ENCODE data around the gene MPP3. TPM values are rescaled to one million over a fixed set of nuclear protein-coding genes. Genes with fewer than 3 reads are reported as not detected.

Gene MPP3
- total and polyA plus RNA-seq, 2 donors (not counting 1 experiment from before 2014, with no cell fraction given): 0.16 TPM; not detected in 1

GRCh38 chr17:43827596-43827995, 5.3 kb downstream of the MPP3 start:
- no peak overlapping the region for H3K27ac ChIP-seq (ENCODE audit: low read length in 2 of 2)
- 87% methylated on average over 9 of the region's 9 CpGs for WGBS (ENCODE audit: insufficient coverage)
- CTCF ChIA-PET: interaction anchor here (1.3 kb wide), 1 partner anchor 62 kb away, joined by 3 read pairs; no protein-coding TSS in a partner anchor
- POLR2A ChIA-PET: no interaction called here
- Mint-ChIP-seq H3K4me1 (peaks cover 6% of the 10 kb centered on the region), H3K9me3 (ENCODE audit: insufficient read depth) (no peaks in the 10 kb centered on the region), H3K27ac (no peak overlapping the region), H3K4me3 (no peak overlapping the region), H3K27me3 (peaks cover 46% of the 10 kb centered on the region)
- H3K4me2 ChIP-seq (replicated peaks; ENCODE audit: low read depth, low read length, poor library complexity, severe bottlenecking): no peak overlapping the region
- H3K4me1 ChIP-seq (ENCODE audit: control insufficient read depth in 2 of 2, insufficient read depth in 2 of 2, low read length in 2 of 2): peaks cover 5 to 6% of the 10 kb centered on the region in 2 donors
- no peaks in the 10 kb centered on the region for H3K9me3 ChIP-seq (ENCODE audit: control extremely low read depth in 1 of 3, control insufficient read depth in 2 of 3, insufficient read depth in 1 of 3, low read length in 2 of 3)
- no peak overlapping the region for H3K9ac ChIP-seq (ENCODE audit: low read length)
- TF ChIP-seq, protein P1, sequence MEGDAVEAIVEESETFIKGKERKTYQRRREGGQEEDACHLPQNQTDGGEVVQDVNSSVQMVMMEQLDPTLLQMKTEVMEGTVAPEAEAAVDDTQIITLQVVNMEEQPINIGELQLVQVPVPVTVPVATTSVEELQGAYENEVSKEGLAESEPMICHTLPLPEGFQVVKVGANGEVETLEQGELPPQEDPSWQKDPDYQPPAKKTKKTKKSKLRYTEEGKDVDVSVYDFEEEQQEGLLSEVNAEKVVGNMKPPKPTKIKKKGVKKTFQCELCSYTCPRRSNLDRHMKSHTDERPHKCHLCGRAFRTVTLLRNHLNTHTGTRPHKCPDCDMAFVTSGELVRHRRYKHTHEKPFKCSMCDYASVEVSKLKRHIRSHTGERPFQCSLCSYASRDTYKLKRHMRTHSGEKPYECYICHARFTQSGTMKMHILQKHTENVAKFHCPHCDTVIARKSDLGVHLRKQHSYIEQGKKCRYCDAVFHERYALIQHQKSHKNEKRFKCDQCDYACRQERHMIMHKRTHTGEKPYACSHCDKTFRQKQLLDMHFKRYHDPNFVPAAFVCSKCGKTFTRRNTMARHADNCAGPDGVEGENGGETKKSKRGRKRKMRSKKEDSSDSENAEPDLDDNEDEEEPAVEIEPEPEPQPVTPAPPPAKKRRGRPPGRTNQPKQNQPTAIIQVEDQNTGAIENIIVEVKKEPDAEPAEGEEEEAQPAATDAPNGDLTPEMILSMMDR (IDR thresholded peaks at IDR 0.05): no peak
- TF ChIP-seq EZH2 (IDR thresholded peaks at IDR 0.05; ENCODE audit: borderline replicate concordance, insufficient read depth, low read depth, low read length, poor library complexity, severe bottlenecking): no peak
- intact Hi-C loops (cut with micrococcal nuclease): no loop called here
- H3K79me2 ChIP-seq (ENCODE audit: control insufficient read depth, insufficient read depth, low read length): no peaks in the 10 kb centered on the region
- H3K36me3 ChIP-seq (replicated peaks in 1 of 2; ENCODE audit: control extremely low read depth in 1 of 2, control insufficient read depth in 1 of 2, extremely low read depth in 1 of 2, insufficient read depth in 2 of 2, low read length in 1 of 2): no peaks in the 10 kb centered on the region
- DNase-seq (no peak), ATAC-seq (ENCODE audit: low read depth) (no peak)
- peaks cover 0 to 18% (median 10%) of the 10 kb centered on the region in 4 experiments for H3K27me3 ChIP-seq (replicated peaks in 1 of 4; ENCODE audit: control extremely low read depth in 1 of 4, control insufficient read depth in 3 of 4, insufficient read depth in 4 of 4, low read length in 3 of 4)
- no peaks in the 10 kb centered on the region for H4K20me1 ChIP-seq (ENCODE audit: control insufficient read depth, insufficient read depth, low read length, poor library complexity, severe bottlenecking)
- H3K4me3 ChIP-seq (ENCODE audit: control extremely low read depth in 1 of 5, extremely low read depth in 1 of 5, insufficient read depth in 1 of 5, low read depth in 2 of 5, low read length in 4 of 5): no peak overlapping the region
- no peak overlapping the region for H2AFZ ChIP-seq (ENCODE audit: insufficient read depth, low read depth, low read length, poor library complexity, severe bottlenecking)

DNA sequence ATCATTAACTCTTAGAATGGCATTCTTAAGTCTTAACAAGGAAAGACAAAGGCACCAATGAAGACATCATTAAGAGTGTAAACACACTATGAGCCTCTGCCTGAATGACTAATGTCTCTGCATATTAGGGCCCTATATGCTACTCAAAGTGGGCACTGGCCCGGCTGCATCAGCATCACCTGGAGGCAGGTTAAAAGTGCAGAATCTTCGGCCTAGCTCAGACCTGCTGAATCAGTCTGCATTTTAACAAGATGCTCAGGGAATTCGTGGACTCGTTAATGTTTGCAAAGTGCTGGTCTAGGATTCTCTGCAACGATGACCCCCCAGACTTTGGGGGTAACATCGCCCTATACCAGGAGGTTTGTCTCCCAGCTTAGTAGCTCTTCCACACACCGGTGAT, 6.7 kb downstream of the MPP3 start:
- no peak overlapping the region for H3K27ac ChIP-seq (ENCODE audit: low read length in 2 of 2)
- Mint-ChIP-seq H3K4me3 (no peak overlapping the region), H3K27me3 (peaks cover 33% of the 10 kb centered on the region), H3K9me3 (ENCODE audit: insufficient read depth) (no peaks in the 10 kb centered on the region), H3K27ac (no peak overlapping the region), H3K4me1 (no peaks in the 10 kb centered on the region)
- H2AFZ ChIP-seq (ENCODE audit: insufficient read depth, low read depth, low read length, poor library complexity, severe bottlenecking): no peak overlapping the region
- TF ChIP-seq, protein P1 (IDR thresholded peaks at IDR 0.05): no peak
- no peak for TF ChIP-seq EZH2 (IDR thresholded peaks at IDR 0.05; ENCODE audit: borderline replicate concordance, insufficient read depth, low read depth, low read length, poor library complexity, severe bottlenecking)
- H3K79me2 ChIP-seq (ENCODE audit: control insufficient read depth, insufficient read depth, low read length): no peaks in the 10 kb centered on the region
- 90% methylated on average over 5 of the region's 7 CpGs for WGBS (ENCODE audit: insufficient coverage)
- DNase-seq (no peak), ATAC-seq (ENCODE audit: low read depth) (no peak)
- no peak overlapping the region for H3K4me3 ChIP-seq (ENCODE audit: control extremely low read depth in 1 of 5, extremely low read depth in 1 of 5, insufficient read depth in 1 of 5, low read depth in 2 of 5, low read length in 4 of 5)
- intact Hi-C loops (cut with micrococcal nuclease): no loop called here
- H3K9ac ChIP-seq (ENCODE audit: low read length): no peak overlapping the region
- H3K4me1 ChIP-seq (ENCODE audit: control insufficient read depth in 2 of 2, insufficient read depth in 2 of 2, low read length in 2 of 2): no peaks in the 10 kb centered on the region
- H3K27me3 ChIP-seq (replicated peaks in 1 of 4; ENCODE audit: control extremely low read depth in 1 of 4, control insufficient read depth in 3 of 4, insufficient read depth in 4 of 4, low read length in 3 of 4): peaks cover 0 to 4% (median 0%) of the 10 kb centered on the region in 4 experiments
- no peaks in the 10 kb centered on the region for H3K36me3 ChIP-seq (replicated peaks in 1 of 2; ENCODE audit: control extremely low read depth in 1 of 2, control insufficient read depth in 1 of 2, extremely low read depth in 1 of 2, insufficient read depth in 2 of 2, low read length in 1 of 2)
- H3K4me2 ChIP-seq (replicated peaks; ENCODE audit: low read depth, low read length, poor library complexity, severe bottlenecking): no peak overlapping the region
- H3K9me3 ChIP-seq (ENCODE audit: control extremely low read depth in 1 of 3, control insufficient read depth in 2 of 3, insufficient read depth in 1 of 3, low read length in 2 of 3): no peaks in the 10 kb centered on the region
- H4K20me1 ChIP-seq (ENCODE audit: control insufficient read depth, insufficient read depth, low read length, poor library complexity, severe bottlenecking): no peaks in the 10 kb centered on the region
- ChIA-PET CTCF (interaction anchor here (1.2 kb wide), 1 partner anchor 12 kb away, joined by 3 read pairs; no protein-coding TSS in a partner anchor), POLR2A (no interaction called here)
